Esophagus squamous epithelium (tissue), 4 donors: ENCODE measurements around the gene PRKCD.

Experiments
- POLR2A ChIP-seq, 4 donors: fragments of 450-650 bp; IDR thresholded peaks; one replicate each; pipeline ENCODE4 v1.6.1; 2017; ENCODE audit warnings: antibody characterized with exemption in 4 of 4, mild to moderate bottlenecking in 4 of 4, moderate library complexity in 3 of 4
- TF ChIP-seq, protein P1 (sequence below), 6 experiments: fragments of 450-650 bp in 4 of 6; fragments of 200-600 bp in 2 of 6; sonication (generic) in 2 of 6; IDR thresholded peaks; one replicate each; pipeline ENCODE4 v1.5.1; 2016 to 2019; ENCODE audit warnings: antibody characterized with exemption in 6 of 6, mild to moderate bottlenecking in 4 of 6, moderate library complexity in 4 of 6

DNA sequence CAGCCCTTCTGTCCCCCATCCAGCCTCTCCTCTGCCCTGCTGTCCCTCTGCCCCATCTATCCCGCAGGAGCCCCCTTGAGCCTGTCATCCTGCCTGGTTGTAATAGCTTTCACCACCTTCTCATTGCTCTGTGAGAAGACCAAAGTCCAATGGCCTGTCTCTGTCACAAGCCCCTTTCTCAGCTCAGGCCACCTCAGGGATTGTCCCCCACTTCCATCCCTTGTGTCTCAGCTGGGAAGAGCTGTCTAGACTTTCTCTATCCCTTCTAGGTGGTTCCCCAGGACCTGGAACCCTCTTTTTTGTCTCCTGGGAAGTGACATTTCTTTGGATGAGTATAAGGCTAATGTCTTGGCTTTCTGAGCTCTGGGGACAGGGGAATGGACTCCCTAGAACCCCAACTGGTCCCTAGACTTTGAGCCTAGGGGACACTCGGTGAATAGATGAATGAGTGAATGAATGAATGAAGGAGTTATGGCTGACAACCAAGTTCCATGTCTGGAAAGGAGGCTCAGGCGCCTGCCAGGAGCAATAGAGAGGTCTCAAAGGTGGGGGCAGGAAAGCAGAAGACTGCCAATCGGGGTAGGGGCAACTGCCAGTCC lies 849 bp upstream of the PRKCD start:
- no peak for TF ChIP-seq POLR2A (IDR thresholded peaks at IDR 0.05)
- TF ChIP-seq, protein P1, sequence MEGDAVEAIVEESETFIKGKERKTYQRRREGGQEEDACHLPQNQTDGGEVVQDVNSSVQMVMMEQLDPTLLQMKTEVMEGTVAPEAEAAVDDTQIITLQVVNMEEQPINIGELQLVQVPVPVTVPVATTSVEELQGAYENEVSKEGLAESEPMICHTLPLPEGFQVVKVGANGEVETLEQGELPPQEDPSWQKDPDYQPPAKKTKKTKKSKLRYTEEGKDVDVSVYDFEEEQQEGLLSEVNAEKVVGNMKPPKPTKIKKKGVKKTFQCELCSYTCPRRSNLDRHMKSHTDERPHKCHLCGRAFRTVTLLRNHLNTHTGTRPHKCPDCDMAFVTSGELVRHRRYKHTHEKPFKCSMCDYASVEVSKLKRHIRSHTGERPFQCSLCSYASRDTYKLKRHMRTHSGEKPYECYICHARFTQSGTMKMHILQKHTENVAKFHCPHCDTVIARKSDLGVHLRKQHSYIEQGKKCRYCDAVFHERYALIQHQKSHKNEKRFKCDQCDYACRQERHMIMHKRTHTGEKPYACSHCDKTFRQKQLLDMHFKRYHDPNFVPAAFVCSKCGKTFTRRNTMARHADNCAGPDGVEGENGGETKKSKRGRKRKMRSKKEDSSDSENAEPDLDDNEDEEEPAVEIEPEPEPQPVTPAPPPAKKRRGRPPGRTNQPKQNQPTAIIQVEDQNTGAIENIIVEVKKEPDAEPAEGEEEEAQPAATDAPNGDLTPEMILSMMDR (IDR thresholded peaks at IDR 0.05): no peak
